GM08714 (cell line): ENCODE measurements around the gene BDP1.
"Not testable (repeated sequence)": the region's sequence is repeated elsewhere in the genome, so short reads cannot be mapped to it uniquely, and the experiment has no call there.

Experiments
- H3K4me3 ChIP-seq: fragments of 200-500 bp; sonication (Bioruptor generic); 2 replicates; pipeline ENCODE4 v1.5.1; 2014; ENCODE audit warnings: mild to moderate bottlenecking, low read length, inconsistent platforms
- ZNF274 ChIP-seq: IDR thresholded peaks from 2 replicates; pipeline ENCODE4 v1.6.1; 2012; ENCODE audit warnings: mild to moderate bottlenecking, low read depth, low read length

The BDP1 gene

DNA sequence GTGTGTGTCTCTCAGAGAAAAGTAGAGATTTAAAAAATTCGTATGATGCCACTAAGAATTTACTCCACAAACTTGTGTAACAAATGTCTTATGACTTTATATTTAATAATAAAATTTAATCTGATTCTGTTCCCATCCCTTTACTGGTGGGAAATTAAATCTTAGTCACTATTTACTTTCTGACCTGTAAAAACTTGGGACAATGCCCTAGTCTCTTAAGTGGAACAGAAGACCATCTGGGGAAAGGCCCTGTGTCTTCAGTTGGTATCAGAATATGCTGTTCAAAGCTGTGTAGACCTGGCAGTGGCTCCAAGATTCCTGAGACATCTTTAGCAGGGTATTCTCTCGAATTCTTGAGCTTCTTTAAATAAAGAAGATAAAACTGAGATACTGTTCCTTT lies 2.6 kb upstream of the BDP1 start:
- TF ChIP-seq ZNF274, result no peak
- H3K4me3 ChIP-seq, result no peak overlapping the region

DNA sequence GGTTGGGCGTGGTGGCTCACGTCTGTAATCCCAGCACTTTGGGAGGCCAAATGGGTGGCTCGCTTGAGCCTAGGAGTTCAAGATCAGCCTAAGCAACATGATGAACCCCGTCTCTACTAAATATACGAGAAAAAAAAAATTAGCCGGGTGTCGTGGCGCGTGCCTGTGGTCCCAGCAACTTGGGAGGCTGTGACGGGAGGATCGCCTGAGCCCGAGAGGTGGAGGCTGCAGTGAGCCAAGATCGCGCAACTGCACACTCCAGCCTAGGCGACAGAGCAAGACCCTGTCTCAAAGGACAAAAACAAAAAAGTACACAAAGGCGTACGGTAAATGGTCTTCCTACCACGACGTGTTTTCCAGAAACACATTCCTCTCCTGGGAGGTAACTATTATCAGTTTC lies 538 bp upstream of the BDP1 start:
- H3K4me3 ChIP-seq, result peak overlapping the region; percentile 98; the same call in 1 of the 2 replicates
- no peak for TF ChIP-seq ZNF274

DNA sequence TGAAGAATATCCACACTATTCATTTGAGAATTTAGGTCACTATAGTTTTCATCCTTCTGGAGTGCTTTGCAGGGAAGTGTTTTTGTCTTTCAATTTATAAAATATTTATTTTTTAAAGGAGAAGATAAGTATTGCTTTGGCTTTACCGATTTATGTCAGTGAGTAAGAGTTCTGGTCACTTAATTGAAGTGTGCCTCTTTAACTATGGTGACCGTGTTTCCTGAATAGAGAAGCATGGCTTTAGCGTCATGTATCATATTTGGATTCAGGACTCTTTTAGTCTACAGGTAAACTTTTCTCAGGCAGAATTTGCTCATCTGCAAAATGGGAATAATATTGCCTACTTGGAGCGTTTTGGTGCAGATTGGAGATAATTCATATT lies 902 bp downstream of the BDP1 start:
- no peak for TF ChIP-seq ZNF274
- H3K4me3 ChIP-seq, result peak overlapping the region; percentile 98

DNA sequence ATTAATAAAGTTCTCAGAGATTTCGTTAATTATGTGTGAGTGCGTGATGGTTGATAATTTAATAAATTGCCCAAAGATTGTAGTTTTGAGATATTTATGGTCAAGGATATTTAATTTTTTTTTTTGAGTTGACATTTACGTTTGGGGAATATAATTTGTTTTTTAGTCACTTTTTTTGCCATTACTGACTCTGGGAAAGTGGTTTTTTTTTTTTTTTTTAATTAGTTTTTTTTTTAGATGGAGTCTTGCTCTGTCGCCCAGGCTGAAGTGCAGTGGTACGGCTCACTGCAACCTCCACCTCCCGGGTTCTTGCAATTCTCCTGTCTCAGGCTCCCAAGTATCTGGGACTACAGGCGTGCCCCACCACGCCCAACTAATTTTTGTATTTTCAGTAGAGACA lies 1.7 kb downstream of the BDP1 start:
- peak overlapping the region; percentile 98 for H3K4me3 ChIP-seq
- TF ChIP-seq ZNF274, result no peak

DNA sequence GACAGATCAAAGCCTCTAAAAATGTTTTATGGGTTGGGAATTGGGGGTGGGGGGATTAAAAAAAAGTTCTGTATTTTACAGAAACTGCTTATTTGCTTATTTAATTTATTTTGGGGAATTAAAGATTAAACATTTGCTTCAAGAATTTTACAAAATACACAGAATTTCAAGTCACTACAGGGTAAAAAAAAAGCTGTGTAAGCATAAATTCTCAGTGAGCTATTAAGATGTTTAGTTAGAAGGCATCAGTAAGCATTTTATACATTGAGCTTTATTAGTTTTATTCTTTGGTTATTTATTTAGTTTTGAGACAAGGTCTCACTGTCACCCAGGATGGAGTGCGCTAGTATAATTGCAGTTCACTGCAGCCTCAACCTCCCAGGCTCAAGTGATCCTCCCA lies 5.2 kb downstream of the BDP1 start:
- H3K4me3 ChIP-seq, result no peak overlapping the region
- no peak for TF ChIP-seq ZNF274

DNA sequence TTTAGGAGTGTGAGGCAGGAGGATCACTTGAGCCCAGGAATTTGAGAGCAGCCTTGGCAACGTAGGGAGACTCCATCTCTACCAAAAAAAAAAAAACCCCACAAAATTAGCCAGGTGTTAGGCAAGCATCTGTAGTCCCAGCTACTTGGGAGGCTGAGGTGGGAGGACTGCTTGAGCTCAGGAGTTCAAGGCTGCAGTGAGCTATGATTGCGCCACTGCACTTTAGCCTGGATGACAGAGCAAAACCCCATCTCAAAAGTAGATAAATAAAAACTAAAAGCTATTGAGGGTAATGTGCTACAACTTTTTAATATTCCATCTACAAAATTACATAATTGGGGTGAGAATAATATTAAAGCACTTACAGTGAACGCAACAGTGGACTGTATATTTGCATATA lies 5.9 kb downstream of the BDP1 start:
- H3K4me3 ChIP-seq, result no peak overlapping the region
- no peak for TF ChIP-seq ZNF274

DNA sequence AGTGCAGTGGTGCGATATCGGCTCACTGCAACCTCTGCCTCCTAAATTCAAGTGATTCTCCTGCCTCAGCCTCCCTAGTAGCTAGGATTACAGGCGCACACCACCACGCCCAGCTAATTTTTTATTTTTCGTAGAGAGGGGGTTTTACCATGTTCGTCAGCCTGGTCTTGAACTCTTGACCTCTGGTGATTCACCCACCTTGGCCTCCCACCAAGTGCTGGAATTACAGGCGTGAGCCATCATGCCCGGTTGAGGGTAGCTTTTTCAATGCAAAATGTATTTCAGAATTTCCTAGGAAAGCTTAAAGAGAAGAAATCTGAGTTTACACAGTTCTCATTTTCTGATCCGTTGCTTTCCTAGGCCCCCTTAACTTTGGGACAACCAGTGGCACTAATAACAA lies 15.7 kb downstream of the BDP1 start:
- no peak for TF ChIP-seq ZNF274
- no peak overlapping the region for H3K4me3 ChIP-seq

DNA sequence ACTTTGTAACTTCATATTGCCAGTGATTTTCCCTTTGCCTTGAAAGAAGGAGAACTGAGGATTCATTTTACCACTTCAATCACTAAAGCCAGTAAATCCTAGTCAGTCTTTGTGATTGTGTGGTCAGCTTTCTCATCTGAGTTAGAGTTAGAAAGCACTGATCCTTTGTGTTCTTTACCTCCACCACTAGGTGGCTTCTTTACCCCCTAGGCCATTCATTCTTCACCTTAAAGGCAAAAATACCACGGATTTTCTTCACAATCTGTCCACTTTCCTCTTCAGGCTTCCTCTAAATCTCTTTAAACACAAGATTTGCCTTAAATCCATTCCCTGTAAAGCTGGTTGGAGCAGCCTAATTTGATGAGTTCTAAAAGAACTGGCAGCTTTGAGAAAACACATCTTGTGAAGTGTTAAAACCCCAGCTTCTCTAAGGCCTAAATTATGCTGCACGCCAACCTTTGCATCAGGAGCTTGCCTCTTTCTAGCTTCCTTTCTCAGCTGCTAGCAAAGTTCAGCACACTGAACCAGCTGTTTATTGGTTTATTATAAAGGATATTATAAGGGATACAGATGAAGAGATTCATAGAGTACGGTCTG lies 20.4 kb downstream of the BDP1 start:
- H3K4me3 ChIP-seq, result no peak overlapping the region
- TF ChIP-seq ZNF274, result no peak

DNA sequence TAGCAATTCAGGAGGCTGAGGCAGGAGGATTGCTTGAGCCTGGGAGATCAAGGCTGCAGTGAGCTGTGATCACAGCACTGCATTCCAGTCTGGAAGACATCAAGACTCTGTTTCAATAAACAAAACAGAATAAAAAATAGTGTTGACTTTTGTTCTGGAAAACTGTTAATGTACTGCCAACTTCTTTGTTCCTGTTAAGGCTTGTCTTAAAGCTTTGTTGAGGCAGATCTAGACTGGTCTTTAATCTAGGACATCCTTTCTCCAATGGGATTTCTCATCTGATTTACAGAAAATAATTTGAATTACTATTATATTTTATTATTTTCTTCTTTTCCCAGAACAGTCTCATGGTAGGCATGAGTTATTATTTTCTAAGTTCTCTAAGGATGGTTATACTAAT lies 26.0 kb downstream of the BDP1 start:
- H3K4me3 ChIP-seq, result no peak overlapping the region
- no peak for TF ChIP-seq ZNF274

DNA sequence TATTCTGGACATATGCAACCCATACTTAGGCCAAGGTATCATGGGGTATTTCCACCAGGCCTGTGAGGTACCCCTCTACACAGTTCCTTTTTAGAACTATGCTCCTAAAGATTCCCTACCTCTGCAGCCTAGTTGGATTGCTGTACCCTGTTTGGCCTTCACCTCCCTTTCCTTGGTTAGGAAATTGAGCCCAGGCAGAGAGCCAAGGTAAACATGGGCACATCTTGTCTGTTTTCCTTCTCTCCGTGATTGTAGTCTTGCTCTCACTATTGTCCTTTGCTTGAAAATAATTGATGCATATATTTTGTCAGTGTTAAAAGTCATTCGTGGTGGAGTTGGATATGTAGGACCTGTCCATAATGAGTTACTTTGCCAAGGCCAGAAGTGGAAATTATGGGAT lies 26.7 kb downstream of the BDP1 start:
- no peak for TF ChIP-seq ZNF274
- no peak overlapping the region for H3K4me3 ChIP-seq

DNA sequence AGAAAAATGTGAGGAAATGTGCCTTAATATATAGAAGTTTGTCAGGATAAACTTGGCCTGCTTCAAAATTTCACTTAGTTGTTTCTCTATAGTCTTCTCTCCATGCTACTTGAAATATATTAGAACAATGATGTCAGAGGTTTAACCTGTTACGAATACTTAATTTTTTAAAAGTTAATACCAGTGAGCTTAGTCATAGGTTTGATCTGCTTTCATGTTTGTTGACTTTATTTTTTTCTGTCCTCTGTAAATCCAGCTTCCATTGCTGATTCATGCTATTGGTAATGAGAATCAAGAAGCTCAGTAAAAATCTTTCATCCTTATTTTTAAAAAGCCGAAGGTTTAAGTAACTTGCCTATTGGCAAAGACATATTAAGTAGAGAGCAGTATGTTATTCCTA lies 27.9 kb downstream of the BDP1 start:
- no peak overlapping the region for H3K4me3 ChIP-seq
- no peak for TF ChIP-seq ZNF274

DNA sequence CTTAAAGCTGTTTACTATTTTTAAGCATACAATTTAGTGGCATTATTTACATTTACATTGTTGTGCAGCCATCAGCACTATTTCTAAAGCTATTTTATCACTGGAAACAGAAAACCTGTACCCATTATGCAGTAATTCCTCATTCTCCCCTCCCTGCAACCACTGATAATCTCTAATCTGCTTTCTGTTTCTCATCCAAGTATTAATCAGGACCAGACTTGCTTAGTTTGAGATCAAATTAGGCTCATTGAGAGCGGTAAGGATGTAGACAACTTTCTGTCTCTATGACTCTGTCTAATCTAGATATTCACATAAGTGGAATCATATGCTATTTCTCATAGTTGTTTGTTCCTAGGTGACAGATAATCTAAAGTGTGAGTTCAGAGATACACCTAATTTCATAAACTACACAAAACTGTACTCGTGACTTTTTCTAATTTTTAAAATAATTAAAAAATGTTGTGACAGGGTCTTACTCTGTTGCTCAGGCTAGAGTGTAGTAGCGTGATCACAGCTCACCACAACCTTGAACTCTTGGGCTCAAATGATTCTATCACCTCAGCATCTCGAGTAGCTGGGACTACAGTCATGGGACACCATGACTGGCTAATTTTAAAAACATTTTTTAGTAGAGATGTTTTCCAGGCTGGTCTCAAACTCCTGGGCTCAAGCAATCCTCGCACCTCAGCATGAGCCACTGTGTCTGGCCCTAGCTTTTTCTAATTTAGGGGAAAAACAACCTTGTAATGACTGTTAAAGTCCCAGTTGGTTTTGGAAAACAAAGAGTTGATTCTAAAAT lies 37.6 kb downstream of the BDP1 start:
- no peak for TF ChIP-seq ZNF274

DNA sequence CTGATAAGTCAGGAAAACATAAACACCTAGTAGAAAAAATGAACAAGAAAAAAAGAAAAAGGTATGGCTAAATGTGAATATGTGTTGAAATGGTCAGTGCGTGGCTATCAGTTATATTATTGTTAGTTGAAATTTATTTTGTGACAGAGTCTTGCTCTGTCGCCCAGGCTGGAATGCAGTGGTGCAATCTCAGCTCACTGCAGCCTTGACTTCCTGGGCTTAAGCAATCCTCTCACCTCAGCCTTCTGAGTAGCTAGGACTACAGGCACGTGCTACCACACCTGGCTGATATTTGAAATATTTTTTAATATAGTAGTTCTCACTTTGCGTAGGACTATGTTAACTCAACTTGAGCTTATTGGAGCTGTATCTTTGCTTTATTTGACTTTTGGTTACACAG lies 38.8 kb downstream of the BDP1 start:
- H3K4me3 ChIP-seq, result not testable (repeated sequence)

More for the DNA sequence above, 37.6 kb downstream of the BDP1 start:
- no peak overlapping the region for H3K4me3 ChIP-seq

DNA sequence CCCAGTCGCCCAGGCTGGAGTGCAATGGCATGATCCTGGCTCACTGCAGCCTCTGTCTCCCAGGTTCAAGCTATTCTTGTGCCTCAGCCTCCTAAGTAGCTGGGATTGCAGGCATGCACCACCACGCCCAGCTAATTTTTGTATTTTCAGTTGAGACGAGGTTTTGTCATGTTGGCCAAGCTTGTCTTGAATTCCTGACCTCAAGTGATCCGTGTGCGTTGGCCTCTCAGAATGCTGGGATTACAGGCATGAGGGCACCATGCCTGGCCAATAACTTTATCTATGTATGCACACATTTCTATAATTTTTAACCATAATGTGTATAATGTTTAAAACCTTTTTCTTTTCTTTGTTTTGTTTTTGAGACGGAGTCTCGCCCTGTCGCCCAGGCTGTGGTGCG lies 43.3 kb downstream of the BDP1 start:
- H3K4me3 ChIP-seq, result not testable (repeated sequence)

DNA sequence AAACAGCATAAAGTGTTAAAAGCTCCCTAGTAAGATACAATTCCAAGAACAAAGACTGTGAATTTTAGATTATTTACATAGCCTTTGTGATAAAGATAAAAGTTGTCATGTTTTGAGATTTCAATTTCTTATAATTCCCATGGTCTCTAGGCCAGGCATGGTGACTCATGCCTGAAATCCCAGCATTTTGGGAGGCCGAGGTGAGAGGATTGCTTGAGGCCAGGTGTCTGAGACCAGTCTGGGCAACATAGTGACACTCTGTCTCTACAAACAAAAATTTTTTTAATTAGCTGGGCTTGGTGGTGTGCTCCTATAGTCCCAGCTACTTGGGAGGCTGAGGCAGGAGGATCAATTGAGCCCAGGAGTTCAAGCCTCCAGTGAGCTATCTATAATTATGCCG lies 48.1 kb downstream of the BDP1 start:
- TF ChIP-seq ZNF274, result no peak
- H3K4me3 ChIP-seq, result no peak overlapping the region

DNA sequence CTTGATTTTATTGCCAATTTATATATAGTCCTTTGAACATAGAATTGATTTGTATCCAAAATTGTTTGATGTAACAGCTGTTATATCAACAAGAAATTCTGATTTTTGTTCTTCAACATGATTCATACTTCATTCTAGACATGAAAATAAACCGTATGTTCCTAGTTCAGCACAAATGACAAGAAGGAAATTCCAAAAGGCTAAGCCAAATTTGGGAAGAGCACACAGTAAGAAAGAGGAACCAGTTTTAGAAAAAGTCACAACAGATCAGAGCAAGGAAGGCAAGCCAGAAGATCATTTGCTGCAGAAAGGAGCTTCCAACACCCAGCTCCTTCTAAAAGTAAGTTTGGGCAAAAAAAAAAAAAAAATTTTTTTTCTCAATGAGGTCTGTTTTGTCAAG lies 66.7 kb downstream of the BDP1 start:
- TF ChIP-seq ZNF274, result no peak
- no peak overlapping the region for H3K4me3 ChIP-seq

DNA sequence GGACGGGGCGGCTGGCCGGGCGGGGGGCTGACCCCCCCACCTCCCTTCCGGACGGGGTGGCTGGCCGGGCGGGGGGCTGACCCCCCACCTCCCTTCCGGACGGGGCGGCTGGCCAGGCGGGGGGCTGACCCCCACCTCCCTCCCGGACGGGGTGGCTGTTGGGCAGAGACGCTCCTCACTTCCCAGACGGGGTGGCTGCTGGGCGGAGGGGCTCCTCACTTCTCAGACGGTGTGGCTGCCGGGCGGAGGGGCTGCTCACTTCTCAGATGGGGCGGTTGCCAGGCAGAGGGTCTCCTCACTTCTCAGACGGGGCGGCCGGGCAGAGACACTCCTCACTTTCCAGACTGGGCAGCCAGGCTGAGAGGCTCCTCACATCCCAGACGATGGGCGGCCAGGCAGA lies 70.2 kb downstream of the BDP1 start:
- H3K4me3 ChIP-seq, result not testable (repeated sequence)
